GOT3 (cell line): Measurements from ENCODE around the gene EPGN.
A peak's percentile ranks its signal among the peaks of the same experiment; 100 is the strongest.
"Not testable (repeated sequence)": the region's sequence is repeated elsewhere in the genome, so short reads cannot be mapped to it uniquely, and the experiment has no call there.

Experiments
- DNase-seq: peaks from one replicate; lab custom pipeline; 2025; ENCODE audit warnings: mixed read lengths; lab: John Stamatoyannopoulos, UW

Gene EPGN

DNA sequence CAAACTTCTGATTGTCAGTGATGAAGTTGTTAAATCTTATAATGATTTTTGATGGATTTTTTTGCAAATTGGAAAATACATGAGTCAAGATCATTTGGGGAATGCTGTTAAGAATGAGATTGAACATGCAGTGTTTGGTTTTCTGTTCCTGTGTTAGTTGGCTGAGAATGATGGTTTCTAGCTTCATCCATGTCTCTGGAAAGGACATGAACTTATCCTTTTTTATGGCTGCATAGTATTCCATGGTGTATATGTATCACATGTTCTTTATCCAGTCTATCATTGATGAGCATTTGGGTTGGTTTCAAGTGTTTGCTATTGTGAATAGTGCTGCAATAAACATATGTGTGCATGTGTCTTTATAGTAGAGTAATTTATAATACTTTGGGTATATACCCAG, 32.2 kb downstream of the EPGN start:
- DNase-seq: not testable (repeated sequence)

DNA sequence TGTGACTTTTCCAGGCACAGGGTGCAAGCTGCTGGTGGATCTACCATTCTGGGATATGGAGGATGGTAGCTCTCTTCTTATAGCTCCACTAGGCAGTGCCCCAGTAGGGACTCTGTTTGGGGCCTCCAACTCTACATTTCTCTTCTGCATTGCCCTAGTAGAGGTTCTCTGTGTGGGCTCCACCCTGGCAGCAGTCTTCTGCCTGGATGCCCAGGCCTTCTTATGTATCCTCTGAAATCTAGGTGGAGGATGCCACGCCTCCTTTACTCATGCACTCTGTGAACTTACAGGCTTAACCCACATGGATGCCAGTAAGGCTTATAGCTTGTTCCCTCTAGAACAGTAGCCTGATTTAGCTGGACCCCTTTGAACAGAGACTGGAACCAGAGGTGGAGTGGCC, 35.8 kb downstream of the EPGN start:
- no peak for DNase-seq

DNA sequence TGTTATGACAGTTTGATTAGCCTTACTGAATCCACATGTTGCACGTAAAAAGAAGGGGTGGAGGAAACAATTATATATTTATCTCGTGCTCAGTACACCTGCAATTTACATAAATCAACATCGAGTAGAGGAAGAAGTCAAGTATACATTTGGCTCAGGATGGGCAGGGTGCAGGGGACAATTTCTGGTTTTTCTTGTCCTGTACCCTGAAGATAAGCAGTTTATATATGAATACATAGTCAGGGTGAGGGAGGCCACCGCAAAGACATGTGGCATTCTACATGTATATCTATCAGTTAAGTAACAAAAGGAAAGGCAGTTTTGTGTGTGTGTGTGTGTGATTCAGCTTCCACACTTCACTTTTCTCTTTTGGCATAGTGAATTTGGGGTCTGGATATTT, 45.6 kb downstream of the EPGN start:
- DNase-seq: no peak

DNA sequence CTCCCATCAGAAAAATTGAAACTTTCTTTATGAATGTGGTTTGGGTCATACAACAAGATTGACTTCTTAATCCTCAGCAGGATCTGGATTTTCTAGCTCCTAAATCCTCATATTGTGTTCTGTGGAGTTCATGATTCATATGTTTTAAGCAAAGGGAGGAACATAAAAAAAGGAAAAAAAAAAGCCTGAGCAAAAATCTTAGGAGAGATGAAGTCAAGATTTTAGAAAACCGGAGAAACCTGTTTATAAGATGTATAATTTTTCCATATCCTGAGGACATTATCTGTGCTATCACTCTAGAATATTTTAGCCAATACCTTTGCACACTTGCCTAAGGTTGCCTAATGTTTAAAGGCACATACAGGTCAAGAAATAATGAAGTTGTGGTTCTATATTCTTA, 49.7 kb downstream of the EPGN start:
- no peak for DNase-seq

DNA sequence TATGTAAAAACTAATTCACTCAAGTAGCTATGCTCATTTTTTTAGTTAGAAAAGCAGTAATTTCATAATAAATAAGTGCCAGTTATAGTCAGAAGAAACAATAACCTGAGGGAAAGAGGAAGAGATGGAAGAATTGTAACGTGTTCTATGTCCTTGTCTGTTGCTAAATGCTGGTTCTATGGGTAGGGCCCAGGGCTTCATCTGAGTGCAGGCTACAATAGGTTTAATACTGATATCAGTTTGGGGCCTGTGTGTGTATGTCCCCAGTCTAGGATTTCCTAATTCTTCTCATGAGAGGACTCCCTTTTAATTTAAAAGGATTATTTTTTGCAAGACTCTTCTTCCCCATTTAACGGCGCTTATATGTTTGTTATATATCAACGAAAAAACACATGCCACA, 53.4 kb downstream of the EPGN start:
- DNase-seq: no peak

DNA sequence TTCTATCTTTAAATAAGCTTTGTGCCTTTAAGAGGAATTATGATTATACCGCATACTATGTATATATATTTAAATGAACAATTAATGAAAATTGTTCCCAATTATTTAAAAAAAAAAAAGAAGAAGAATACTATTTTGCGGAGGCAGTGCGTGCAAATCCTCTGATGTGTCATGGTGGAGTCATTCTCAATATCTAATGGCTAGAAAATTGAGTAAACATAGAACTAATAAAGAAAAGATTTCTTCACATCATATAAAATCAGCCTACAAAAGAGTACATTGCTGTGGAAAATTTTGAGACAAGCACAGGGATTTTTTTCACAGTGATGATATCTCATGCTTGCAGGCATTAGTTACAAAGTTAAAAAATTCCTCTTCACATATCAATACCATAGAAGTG, 54.1 kb downstream of the EPGN start:
- DNase-seq: no peak

DNA sequence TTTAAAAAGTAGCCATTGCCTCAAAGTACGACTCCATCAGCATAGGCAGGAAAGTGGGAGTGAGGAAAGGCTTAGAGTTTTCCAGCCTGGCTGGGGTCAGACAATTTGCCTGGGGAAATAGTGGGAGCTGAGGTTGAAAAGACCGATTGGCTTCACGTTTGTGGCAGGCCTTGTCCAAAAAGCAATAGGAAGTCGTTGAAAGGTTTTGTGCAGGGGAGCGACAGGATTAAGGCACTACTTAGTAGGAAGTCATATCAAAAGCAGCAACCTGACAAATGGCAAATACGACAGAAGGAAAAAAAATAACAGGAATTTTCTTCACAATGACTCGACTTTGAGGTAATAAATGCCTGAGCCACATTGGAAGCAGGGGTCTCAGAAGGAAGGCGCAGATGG, 56.0 kb downstream of the EPGN start:
- DNase-seq: no peak

DNA sequence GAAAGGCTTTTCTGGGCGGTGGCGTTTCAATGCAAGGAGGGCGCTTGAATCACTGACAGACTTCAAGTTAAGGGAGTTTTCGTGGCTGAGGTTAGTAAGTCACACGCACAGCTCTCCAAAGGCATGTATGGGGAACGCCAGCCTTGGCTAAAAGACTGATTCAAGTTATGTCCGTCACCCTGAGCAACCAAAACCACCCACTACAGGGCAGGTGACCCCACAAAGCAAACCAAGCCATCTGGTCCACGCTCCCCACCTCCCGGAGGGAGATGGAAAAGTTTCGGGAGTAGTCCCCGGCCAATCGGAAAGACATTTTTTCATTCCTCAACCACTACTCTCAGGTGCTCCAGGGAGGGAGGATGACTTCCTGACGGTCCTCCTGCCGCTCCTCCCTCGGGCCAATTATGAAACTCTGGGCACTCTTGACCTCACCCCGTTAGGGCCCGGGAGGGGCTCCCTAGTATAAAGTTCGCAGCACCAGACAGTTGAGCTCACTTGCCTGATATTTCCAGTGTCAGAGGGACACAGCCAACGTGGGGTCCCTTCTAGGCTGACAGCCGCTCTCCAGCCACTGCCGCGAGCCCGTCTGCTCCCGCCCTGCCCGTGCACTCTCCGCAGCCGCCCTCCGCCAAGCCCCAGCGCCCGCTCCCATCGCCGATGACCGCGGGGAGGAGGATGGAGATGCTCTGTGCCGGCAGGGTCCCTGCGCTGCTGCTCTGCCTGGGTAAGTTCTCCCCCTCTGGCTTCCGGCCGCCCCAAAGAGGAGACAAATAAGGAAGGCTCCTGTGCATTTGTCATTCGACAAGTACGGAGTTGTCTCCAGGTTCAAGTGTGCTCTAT, 56.6 kb downstream of the EPGN start, which contains the start of gene EREG:
TSS of gene EREG (plus strand) at position 494 of the 840 bp plus-strand sequence. CDS start at position 658, 164 bp downstream.
- peak; percentile 2 for DNase-seq

DNA sequence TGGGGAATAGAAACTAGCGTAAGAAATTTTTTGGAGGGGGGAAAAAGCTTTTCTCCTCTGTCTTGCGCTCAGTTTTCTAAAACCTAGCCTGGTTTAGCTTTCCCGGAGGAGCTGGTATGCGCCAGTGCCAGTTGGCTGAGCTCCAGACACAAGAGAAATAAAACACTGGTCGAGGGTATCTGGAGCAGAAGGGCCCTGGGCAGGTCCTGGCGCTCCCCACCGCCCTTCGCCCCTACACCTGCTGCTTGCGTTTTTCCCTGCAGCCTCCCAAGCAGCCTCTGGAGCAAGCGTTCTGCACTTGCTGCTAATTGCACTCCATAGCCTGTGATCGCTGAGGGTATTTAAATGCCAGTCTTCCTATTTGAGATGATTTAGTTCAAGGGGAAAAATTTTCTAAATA, 57.5 kb downstream of the EPGN start:
- DNase-seq: no peak
